Raji (cell line): ENCODE data around the gene IQSEC1.

Experiments
- POLR2A ChIP-seq: IDR thresholded peaks from 2 replicates; pipeline ENCODE4 v1.6.1; 2011; ENCODE audit warnings: low read depth, low read length, control low read depth; ENCODE audit not compliant: insufficient read depth

Gene IQSEC1

DNA sequence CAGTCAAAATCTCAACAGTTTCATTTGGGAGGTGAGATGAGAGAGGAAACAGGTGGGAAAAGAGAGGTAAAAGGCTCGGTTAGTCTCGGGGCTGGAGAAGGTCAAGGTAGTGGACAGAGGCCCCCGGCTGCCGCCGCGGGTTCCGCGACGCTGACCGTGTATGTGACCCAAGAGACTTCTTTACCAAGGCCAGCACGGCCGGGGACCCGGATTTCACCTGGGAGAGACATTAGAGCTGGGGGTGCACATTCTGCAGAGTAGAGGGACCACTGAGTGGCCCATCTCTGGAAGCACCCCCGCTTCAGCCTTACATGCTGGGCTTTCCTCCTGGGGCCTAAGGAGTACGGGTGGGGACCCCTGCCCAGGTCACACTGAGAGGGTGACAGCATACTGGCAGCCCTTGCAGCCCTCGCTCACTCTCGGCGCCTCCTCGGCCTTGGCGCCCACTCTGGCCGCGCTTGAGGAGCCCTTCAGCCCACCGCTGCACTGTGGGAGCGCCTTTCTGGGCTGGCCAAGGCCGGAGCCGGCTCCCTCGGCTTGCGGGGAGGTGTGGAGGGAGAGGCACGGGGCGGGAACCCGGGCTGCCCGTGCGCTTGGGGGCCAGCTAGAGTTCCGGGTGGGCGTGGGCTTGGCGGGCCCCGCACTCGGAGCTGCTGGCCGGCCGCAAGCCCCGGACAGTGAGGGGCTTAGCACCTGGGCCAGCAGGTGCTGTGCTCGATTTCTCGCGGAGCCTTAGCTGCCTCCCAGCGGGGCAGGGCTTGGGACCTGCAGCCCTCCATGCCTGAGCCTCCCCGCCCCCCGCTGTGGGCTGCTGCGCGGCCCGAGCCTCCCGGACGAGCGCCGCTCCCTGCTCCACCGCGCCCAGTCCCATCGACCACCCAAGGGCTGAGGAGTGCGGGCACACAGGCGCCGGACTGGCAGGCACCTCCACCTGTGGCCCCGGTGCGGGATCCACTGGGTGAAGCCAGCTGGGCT, 190.6 kb downstream of the IQSEC1 start:
- TF ChIP-seq POLR2A, result no peak

DNA sequence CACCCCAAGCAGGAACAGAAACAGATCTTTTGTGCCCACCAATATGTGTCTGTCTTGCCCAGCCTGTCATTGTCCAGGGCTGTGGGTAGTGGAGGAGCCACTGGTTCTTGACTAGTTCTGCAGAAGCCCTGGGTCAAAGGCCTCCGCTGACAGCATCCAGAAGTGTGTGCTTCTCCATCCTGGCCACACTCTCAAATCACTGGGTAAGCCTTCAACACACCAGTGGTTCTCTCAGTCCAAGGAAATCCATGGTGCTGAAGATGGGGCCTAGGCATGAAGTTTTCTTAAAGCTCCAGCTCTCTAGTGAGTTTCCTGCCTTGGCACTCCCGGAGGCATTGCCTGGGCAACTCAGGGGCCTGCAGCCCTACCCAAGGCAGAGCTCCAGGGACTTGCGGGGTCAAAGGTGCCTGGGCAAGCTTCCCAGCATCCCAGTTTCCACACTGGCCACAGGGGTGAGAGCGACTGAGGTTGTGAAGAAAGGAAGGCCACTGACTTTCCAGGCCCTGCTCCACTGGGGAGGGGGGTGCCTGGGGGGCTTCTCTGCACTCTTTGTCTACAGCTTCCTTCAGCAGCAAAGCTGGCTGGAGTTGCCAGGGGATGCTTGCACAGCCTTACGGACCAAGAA, 193.9 kb downstream of the IQSEC1 start:
- TF ChIP-seq POLR2A, result no peak

- no peak for TF ChIP-seq POLR2A
Observed at GRCh38 chr3:12878141-12878574, 195.1 kb downstream of the IQSEC1 start.

- TF ChIP-seq POLR2A, result no peak
Observed at GRCh38 chr3:12877040-12877439, 196.2 kb downstream of the IQSEC1 start.

GRCh38 chr3:12875857-12876836, 197.1 kb downstream of the IQSEC1 start:
- TF ChIP-seq POLR2A, result no peak

DNA sequence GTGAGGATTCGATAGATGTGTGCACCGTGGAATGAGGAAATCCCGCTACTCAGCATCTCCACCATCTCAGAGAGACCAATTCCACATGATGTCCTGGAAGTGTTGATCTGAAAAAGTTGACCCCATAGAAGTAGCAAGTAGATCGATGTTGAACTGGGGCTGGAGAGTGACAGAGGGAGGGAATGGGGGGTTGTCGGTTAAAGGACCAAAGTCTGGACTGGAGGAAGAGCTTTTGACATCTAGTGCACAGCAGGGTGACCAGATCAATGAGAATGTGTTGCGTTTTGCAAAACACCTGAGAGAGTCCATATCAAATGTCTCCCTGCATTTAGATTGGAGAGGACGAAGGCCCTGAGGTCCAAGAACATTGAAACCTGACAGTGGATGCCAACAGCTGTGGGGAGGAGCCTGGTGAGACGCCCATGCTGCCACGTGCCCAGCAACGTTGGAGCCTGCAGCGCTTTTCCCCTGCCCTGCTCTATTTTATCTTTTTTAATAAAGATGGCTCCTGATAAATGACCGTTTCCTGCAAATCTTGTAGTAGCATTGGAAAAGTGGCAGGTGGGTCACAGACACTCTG, 201.7 kb downstream of the IQSEC1 start:
- no peak for TF ChIP-seq POLR2A

- TF ChIP-seq POLR2A, result no peak
Observed at GRCh38 chr3:12870942-12871341, 202.3 kb downstream of the IQSEC1 start.

DNA sequence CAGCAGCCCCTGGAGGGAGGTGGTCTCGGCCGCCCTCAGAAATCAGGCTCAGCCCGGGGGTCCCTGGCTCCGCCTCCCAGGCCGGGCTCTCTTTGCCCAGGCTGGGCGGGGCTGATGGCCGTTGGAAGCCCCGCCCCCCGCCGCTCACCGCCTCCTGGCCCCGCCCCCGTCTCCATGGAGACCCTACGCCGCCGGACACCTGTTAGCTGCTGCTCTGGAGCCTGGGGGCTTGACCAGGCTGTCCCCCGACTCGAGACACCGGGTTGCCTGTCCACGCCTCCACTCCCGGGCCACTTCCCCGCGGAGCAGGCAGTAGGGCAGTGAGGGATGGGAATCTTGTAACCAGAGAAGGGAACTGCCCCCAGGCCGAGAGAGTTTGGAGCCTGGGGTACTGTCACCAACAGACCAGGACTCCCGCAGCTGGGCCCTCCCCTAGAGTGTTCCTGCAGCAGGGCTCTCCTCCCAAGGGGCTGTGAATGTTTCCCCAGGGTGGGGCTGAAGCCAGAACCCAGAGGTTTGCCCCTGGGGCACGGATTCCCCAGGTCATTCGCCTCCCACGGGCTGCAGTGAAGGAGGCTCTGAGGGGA, 204.1 kb downstream of the IQSEC1 start:
- no peak for TF ChIP-seq POLR2A

GRCh38 chr3:12868039-12869034, 204.9 kb downstream of the IQSEC1 start:
- no peak for TF ChIP-seq POLR2A

- TF ChIP-seq POLR2A, result no peak
Observed at GRCh38 chr3:12866836-12867235, 206.4 kb downstream of the IQSEC1 start.

DNA sequence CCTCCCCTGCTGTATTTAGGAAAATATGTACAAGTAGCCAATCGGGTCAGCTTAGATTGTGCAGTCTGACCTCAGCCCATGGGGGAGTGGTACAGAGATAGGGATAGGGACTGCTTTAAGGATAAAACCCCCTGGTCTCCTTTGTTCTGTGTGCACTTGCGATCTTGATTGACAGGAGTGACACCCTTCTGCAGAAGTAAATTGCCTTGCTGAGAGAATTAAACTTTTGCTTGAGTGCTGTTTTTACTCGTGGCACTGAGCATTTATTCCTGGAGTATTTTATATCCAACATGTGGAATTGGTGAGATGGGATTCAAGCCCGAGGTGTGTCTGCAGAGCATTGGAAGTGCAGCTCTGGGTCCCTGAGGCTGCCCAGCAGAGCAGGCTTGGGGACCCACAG, 208.0 kb downstream of the IQSEC1 start:
- TF ChIP-seq POLR2A, result no peak

DNA sequence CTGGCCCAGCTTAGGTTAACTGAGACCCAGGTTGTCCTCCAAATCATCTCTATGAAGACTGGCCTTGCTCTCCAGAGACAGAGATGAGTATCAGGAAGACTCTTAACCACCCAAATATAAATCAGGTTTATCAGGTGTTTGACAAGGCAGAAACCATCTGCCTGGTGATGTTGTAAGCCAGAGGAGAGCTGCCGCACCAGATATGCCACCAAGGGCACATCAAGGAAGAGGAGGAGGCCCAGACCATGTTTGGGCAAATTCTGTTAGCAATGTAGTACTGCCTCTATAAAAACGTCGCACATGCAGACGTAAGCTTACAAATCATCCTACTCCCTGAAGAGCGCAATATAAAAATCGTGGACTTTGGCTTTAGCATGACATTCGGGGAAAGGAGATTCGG, 210.8 kb downstream of the IQSEC1 start:
- no peak for TF ChIP-seq POLR2A

DNA sequence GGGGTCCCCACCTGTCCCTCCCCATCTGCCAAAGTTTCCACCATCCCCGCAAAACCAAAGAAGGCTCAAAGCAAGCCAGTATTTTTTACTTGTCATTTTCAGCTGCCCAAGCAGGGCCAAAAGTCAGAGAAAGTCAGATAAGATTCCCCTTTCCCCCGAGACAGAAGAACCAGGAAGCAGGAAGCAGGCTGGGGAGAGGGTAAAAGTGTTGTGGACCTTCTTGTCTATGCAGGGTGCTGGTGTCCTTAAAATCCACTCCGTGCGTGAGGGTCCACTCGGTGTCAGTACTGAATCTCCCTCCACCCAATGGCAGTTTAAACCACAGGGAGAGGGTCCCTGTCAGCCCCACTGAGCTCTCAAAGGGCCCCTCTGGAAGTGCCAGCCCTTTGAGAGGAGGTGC, 211.6 kb downstream of the IQSEC1 start:
- no peak for TF ChIP-seq POLR2A
